HG02973 (cell line): Measurements from ENCODE around the gene TNFSF4.

Experiments
- ATAC-seq: cut with Tn5 transposase; IDR thresholded peaks from one replicate; pipeline ENCODE4 v1.9.1; 2021; ENCODE audit warnings: moderate library complexity; ENCODE audit not compliant: unreplicated experiment

TNFSF4 gene

DNA sequence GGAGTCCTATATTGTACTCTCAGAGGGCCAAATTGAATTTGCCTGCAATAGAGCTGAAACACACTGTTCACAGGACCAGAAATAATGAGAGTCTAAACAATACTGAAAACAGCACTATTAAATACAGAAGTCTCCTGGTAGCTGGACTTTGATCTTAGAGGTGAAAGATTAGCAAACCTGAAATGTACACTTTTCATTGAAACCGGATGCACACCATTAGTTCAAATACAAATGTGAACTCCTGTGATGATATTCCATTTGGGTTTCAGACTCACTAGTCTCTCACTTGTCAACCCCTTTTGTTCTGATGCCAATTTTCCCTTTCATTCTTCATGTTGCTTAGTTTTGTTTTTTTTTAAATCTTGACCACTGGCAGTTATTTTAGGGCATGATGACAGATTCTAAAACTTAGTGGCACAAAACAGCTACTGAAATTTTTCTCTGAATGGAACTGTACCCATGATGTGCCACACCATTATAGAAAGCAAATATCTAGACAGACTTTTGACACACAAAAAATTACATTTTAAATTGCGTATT lies 5.9 kb upstream of the TNFSF4 start:
- no peak for ATAC-seq

GRCh38 chr1:173210716-173211231 lies 3.6 kb upstream of the TNFSF4 start:
- ATAC-seq, result no peak

- no peak for ATAC-seq
These were observed 3.2 kb upstream of the TNFSF4 start for GRCh38 chr1:173210283-173210682.

GRCh38 chr1:173208868-173209267 lies 1.7 kb upstream of the TNFSF4 start:
- no peak for ATAC-seq

- ATAC-seq, result no peak
These were observed 1.0 kb upstream of the TNFSF4 start for GRCh38 chr1:173208146-173208545.

GRCh38 chr1:173205146-173206051 lies 1.7 kb downstream of the TNFSF4 start:
- no peak for ATAC-seq

DNA sequence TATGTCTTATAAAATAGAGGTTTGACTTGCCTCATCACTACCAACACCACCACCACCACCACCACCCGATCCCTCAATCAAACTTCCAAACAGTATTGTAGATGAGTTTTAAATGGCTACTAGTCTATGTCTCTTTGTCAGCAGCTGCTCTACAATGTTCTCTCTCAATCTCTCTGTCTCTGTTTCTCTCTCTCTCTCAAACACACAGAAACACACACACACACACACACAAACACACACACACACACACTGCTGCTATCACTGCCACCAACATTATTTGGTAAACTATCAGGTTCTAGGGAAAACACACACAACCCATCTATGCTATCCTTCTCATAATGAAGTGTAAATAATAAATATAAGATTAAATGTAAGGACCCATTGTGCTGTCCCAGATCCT lies 2.4 kb downstream of the TNFSF4 start:
- no peak for ATAC-seq

DNA sequence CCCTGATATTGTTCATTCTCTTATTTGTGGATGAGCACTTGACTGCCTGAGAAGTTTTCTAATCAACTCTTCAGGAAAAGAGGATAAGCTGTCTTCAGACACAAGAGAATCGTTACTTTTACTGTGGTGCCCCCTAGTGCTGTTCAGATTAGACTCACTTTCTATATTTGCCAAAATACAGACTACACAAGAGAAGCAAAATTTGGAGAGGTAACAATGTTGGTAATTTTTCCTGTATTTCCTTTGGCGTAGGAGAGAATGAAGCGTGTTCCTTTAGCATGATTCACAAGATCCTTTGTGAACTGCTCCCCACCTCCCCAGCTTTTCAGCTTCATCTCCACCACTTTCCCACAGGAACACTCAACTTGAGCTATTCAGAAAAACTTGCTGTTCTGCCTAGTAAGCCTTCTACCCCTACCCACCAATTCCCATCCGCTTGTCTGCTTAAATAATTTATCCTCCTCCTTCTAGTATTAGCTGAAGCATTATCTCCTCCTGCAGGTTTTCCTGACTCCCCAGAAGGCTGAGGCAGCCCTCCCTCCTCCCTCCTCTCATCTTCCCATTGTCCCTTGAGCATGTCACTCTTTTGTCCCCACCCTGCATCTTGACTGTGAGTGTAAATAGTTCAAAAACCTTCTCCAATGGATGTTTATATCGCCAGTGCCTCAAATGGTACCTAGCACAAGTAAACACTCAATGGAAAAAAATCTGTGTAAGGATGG lies 4.5 kb downstream of the TNFSF4 start:
- ATAC-seq, result no peak

DNA sequence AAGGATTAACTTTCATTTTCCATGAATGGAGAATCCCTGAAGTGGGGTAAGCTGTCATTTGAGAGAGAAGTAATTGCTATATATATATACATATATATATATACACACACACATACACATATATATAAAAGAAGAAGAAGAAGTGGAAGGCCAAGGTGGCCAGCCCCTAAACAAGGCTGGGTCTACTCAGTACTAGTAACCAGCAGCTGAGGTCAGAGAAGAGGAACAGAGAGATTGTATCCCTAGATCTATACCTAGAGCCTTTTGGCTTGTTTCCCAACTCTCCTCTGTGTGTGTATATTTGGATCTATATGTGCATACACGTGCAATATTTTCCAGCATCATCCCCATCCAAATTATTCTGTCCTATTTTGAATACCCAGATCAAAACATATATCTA lies 5.2 kb downstream of the TNFSF4 start:
- no peak for ATAC-seq

- peak; percentile 78 for ATAC-seq
These were observed 11.5 kb downstream of the TNFSF4 start for GRCh38 chr1:173195596-173196088.

DNA sequence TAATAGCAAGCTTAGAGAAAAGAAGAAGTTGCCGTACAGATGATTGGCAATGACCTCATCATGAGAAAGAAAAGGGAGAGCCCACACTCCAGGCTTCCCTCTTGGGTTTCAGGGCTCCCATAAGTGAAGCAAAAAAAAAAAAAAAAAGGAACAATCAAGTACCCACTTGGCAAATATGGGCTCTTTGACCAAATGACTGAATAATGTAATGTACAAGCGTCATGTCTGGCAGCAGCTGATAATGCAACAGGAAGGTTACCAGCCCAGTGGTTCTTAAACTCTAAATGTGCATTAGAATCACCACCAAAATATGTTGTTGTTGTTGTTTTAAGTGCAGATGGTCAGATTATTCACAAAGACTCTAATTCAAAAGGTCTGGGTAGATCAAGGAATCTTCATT lies 13.5 kb downstream of the TNFSF4 start:
- no peak for ATAC-seq

GRCh38 chr1:173191011-173191705 lies 16.0 kb downstream of the TNFSF4 start:
- no peak for ATAC-seq

- no peak for ATAC-seq
These were observed 16.8 kb downstream of the TNFSF4 start for GRCh38 chr1:173190101-173190936.

GRCh38 chr1:173187671-173188237 lies 19.4 kb downstream of the TNFSF4 start:
- ATAC-seq, result no peak

- no peak for ATAC-seq
These were observed 25.3 kb downstream of the TNFSF4 start for GRCh38 chr1:173181791-173182190.

DNA sequence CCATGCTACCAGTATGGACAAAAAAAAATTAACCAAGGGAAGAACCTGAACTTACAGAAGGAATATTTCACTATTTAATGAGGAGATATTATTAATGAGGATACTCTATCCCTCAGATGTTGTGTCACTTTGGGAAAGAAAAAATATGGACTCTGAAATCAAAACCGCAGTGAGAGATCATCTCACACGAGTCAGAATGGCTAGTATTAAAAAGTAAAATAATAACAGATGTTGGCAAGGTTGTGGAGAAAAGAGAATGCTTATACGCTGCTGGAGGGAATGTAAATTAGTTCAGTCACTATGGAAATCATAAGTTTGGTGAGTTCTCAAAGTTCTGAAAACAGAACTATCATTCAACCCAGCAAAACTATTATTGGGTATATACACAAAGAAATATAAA lies 30.9 kb downstream of the TNFSF4 start:
- ATAC-seq, result no peak

DNA sequence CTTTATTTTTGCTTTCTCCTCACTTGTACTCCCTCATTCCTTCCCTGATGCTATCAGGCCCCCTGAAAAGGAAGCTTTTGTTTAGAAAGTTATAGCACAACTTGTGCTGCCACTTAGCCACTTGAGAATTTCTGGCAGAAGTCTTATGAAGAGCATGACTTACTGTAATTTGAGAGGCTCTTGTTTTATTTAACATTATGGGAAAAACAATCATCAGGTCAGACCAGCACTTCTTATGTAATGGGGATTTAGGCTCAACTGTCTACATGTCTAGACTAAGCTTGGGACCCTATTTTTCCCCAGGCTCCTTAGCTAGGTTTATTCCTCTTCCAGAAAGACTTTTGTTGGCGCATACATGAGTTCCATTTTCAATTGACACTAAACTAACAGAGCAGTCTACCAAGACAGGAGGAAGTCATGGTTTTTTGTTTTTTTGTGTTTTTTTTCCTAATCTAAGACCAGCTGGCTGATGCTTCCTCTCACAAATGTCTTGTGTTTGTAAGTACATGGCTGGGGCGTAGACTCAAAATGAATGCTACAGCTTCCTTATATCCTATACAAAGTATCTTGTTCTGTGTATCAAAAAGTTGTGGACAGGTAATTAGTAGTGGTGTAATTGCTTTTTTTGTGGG lies 31.5 kb downstream of the TNFSF4 start:
- ATAC-seq, result no peak

GRCh38 chr1:173173388-173173787 lies 33.7 kb downstream of the TNFSF4 start:
- no peak for ATAC-seq

DNA sequence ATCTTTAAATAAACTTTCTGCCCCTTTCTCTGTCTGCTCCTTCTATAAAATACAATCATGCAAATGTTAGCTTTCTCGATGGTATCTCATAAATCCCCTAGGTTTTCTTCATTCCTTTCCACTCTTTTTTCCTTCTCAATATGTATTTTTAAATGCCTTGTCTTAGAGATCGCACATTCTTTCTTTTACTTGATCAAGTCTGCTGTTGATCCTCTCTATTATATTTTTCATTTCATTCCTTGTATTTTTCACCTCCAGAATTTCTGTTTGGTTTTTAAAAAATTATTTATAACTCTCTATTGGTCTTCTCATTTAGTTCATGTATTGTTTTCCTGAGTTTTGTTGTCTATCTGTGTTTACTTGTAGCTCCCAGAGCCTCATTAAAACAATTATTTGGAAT lies 36.0 kb downstream of the TNFSF4 start:
- no peak for ATAC-seq
